GM12878 (cell line): ENCODE measurements around the gene HIVEP2. TPM values are rescaled to one million over a fixed set of nuclear protein-coding genes. Genes with fewer than 3 reads are reported as not detected.

Experiments used
- ATAC-seq: fragments of 200-7000 bp; cut with Tn5 transposase; 3 replicates; pipeline ENCODE4 v1.9.1; 2020; ENCODE audit warnings: mild to moderate bottlenecking, moderate library complexity
- BruUV-seq: library from RNA; stranded (reverse); fragments of 400-500 nt; replicated peaks from 2 replicates; lab custom pipeline; 2021; lab: Mats Ljungman, UMichigan
- CTCF ChIA-PET: fragments of 300-600 bp; sonication (Branson Sonifier 250); formaldehyde crosslinking; extraction: SDS; loops from one replicate; lab custom pipeline; 2021; ENCODE audit warnings: inconsistent platforms; lab: Yijun Ruan, JAX
- POLR2A ChIA-PET: fragments of 350-600 bp; formaldehyde crosslinking; extraction: SDS; loops from one replicate; lab custom pipeline; 2021; ENCODE audit warnings: inconsistent platforms; lab: Charles Lee
- RAD21 ChIA-PET: fragments of 300-600 bp; sonication (Branson Sonifier 250); formaldehyde crosslinking; loops from one replicate; lab custom pipeline; 2023; ENCODE audit warnings: antibody characterized with exemption; ENCODE audit not compliant: unreplicated experiment; lab: Charles Lee
- SMC1A ChIA-PET: fragments of 300-600 bp; sonication (Branson Sonifier 250); formaldehyde crosslinking; loops from one replicate; lab custom pipeline; 2023; ENCODE audit not compliant: unreplicated experiment, uncharacterized antibody; lab: Charles Lee
- DNase-seq: peaks from one replicate; pipeline ENCODE4 v3.0.0-alpha.2; 2011; ENCODE audit warnings: low read depth, low spot score
- FAIRE-seq: peaks from 3 replicates; lab custom pipeline; 2011; peaks lifted over from hg19 to GRCh38; lab: Jason Lieb, UNC
- H2AFZ ChIP-seq: 2 replicates; pipeline ENCODE4 v1.6.0; 2011; ENCODE audit warnings: low read depth, low read length, control low read depth; ENCODE audit not compliant: control insufficient read depth
- H3K27ac ChIP-seq: 2 replicates; pipeline ENCODE4 v1.5.1; 2011; ENCODE audit warnings: control low read depth; ENCODE audit not compliant: control insufficient read depth, insufficient read depth
- H3K27me3 ChIP-seq, 2 experiments: replicated peaks in 1 of 2; 2 replicates each; pipeline versions ENCODE4 v1.6.0 to v1.6.1; 2011; ENCODE audit warnings: low read length in 1 of 2; ENCODE audit not compliant: control insufficient read depth in 2 of 2, insufficient read depth in 2 of 2
- H3K36me3 ChIP-seq, 2 experiments: 2 replicates each; pipeline ENCODE4 v1.5.1; 2011; ENCODE audit warnings: low read length in 1 of 2; ENCODE audit not compliant: control insufficient read depth in 2 of 2, insufficient read depth in 2 of 2
- H3K4me1 ChIP-seq: 2 replicates; pipeline ENCODE4 v1.6.1; 2011; ENCODE audit warnings: mild to moderate bottlenecking, low read length, moderate library complexity, mixed read lengths; ENCODE audit not compliant: control insufficient read depth, insufficient read depth
- H3K4me2 ChIP-seq: 2 replicates; pipeline ENCODE4 v1.6.0; 2011; ENCODE audit warnings: control low read depth; ENCODE audit not compliant: control insufficient read depth, insufficient read depth
- H3K4me3 ChIP-seq: fragments of 200-600 bp; sonication (generic); 2 replicates; pipeline ENCODE4 v1.5.1; 2016
- H3K79me2 ChIP-seq: 2 replicates; pipeline ENCODE4 v1.6.0; 2011; ENCODE audit warnings: low read length; ENCODE audit not compliant: control insufficient read depth, insufficient read depth
- H3K9ac ChIP-seq: 2 replicates; pipeline ENCODE4 v1.8.0; 2011; ENCODE audit warnings: low read length, control low read depth, mixed read lengths; ENCODE audit not compliant: control insufficient read depth, insufficient read depth
- H3K9me3 ChIP-seq: replicated peaks from 3 replicates; pipeline ENCODE4 v1.5.1; 2011; ENCODE audit warnings: mild to moderate bottlenecking, low read length; ENCODE audit not compliant: control insufficient read depth, insufficient read depth
- H4K20me1 ChIP-seq: 2 replicates; pipeline ENCODE4 v1.6.0; 2011; ENCODE audit not compliant: control insufficient read depth, insufficient read depth
- EED ChIP-seq: sonication (generic); IDR thresholded peaks from 2 replicates; pipeline ENCODE4 v1.6.1; 2016; ENCODE audit warnings: antibody characterized with exemption, low read depth
- IRF3 ChIP-seq: fragments of 450-650 bp; IDR thresholded peaks from 2 replicates; pipeline ENCODE4 v1.6.1; 2014; ENCODE audit warnings: mild to moderate bottlenecking
- JUND ChIP-seq: IDR thresholded peaks from 2 replicates; pipeline ENCODE4 v1.6.1; 2012; ENCODE audit warnings: low read depth, mild to moderate bottlenecking, low read length, improper control_type of control experiment, moderate library complexity
- KDM1A ChIP-seq: fragments of 200-600 bp; sonication (generic); IDR thresholded peaks from 2 replicates; pipeline ENCODE4 v1.6.1; 2016; ENCODE audit warnings: borderline replicate concordance
- NFYA ChIP-seq: IDR thresholded peaks from 2 replicates; pipeline ENCODE4 v1.6.1; 2011; ENCODE audit warnings: low read depth, mild to moderate bottlenecking, low read length, improper control_type of control experiment, borderline replicate concordance
- PRDM15 ChIP-seq: fragments of 450-650 bp; formaldehyde crosslinking; IDR thresholded peaks from 2 replicates; pipeline ENCODE4 v1.4.0; 2020; ENCODE audit warnings: mild to moderate bottlenecking, moderate library complexity
- REST ChIP-seq: IDR thresholded peaks from 2 replicates; pipeline ENCODE4 v1.6.1; 2012; ENCODE audit warnings: mild to moderate bottlenecking, low read depth, low read length
- RUNX3 ChIP-seq: IDR thresholded peaks from 2 replicates; pipeline ENCODE4 v1.6.1; 2012; ENCODE audit warnings: low read length, inconsistent platforms
- SPI1 ChIP-seq: IDR thresholded peaks from 2 replicates; pipeline ENCODE4 v1.6.1; 2011; ENCODE audit warnings: low read depth, mild to moderate bottlenecking, low read length, moderate library complexity, borderline replicate concordance; ENCODE audit not compliant: insufficient read depth
- STAT1 ChIP-seq: fragments of 450-650 bp; conservative IDR thresholded peaks from 2 replicates; pipeline ENCODE4 v1.6.1; 2014; ENCODE audit warnings: antibody characterized with exemption, mild to moderate bottlenecking
- TCF3 ChIP-seq: IDR thresholded peaks from 2 replicates; pipeline ENCODE4 v1.6.1; 2012; ENCODE audit warnings: low read depth, mild to moderate bottlenecking, low read length, borderline replicate concordance; ENCODE audit not compliant: insufficient read depth
- WRNIP1 ChIP-seq: IDR thresholded peaks from 2 replicates; pipeline ENCODE4 v1.6.1; 2011; ENCODE audit warnings: low read depth, low read length, improper control_type of control experiment, borderline replicate concordance
- WGBS: methylation state at CpG from one replicate; pipeline ENCODE4 v1.1.6; 2016; ENCODE audit warnings: low lambda C conversion rate; ENCODE audit not compliant: insufficient replicate concordance, insufficient coverage; ENCODE audit errors: missing lambda C conversion rate; 5-methylcytosine and 5-hydroxymethylcytosine counted together
- in situ Hi-C: fragments of 300-500 bp; cut with MboI; formaldehyde crosslinking; loops from 9 replicates; pipeline ENCODE4 v1.14.3; 2018; ENCODE audit warnings: mixed read lengths
- intact Hi-C: fragments of 100-400 bp; cut with micrococcal nuclease; formaldehyde crosslinking; loops from one replicate; pipeline ENCODE4 v1.14.2; 2022; ENCODE audit not compliant: unreplicated experiment
- polyA plus RNA-seq, 11 experiments: library from polyadenylated mRNA; depleted of rRNA in 4 of 11; unstranded in 6 of 11; stranded (reverse) in 5 of 11; fragments of >200 nt; fragmentation: Nextera tagmentation in 4 of 11; fragmentation: Illumina TruSeq in 1 of 11; extraction: Ambion mirVana in 4 of 11; extraction: Trizol in 1 of 11; gene quantifications; 1 replicate in 1 of 11; 2 replicates in 10 of 11; pipeline versions ENCODE4 v1.2.1 to v1.2.3, GENCODE V29; 2011 to 2016; ENCODE audit warnings: inconsistent platforms in 2 of 11, missing spikeins in 2 of 11, low read depth in 1 of 11
- total RNA-seq, 4 experiments: library from RNA; depleted of rRNA in 3 of 4; stranded (reverse); fragments of >200 nt in 3 of 4; fragmentation: Illumina TruSeq in 1 of 4; extraction: Trizol in 1 of 4; gene quantifications; 2 replicates each; pipeline versions ENCODE4 v1.2.1 to v1.2.3, GENCODE V29; 2013 to 2021

Gene HIVEP2
- total and polyA plus RNA-seq, 10 of the 15 experiments (the other 5 are each of a cell fraction or from before 2014, with no cell fraction given): 1.2 to 15.7 (median 10.2) TPM

GRCh38 chr6:142965164-142965563, 20.2 kb upstream of the HIVEP2 start:
- Histone ChIP-seq H3K27me3 (no peaks in the 10 kb centered on the region), H3K4me2 (no peak overlapping the region), H3K79me2 (no peaks in the 10 kb centered on the region), H3K9ac (no peak overlapping the region), H3K4me3 (no peak overlapping the region), H3K27ac (no peak overlapping the region), H3K9me3 (no peaks in the 10 kb centered on the region; the same call in 1 of the 3 replicates), H4K20me1 (no peaks in the 10 kb centered on the region), H3K36me3 (no peaks in the 10 kb centered on the region), H3K4me1 (no peaks in the 10 kb centered on the region), H2AFZ (no peak overlapping the region)
- ChIA-PET CTCF (interaction anchor here (0.5 kb wide), 1 partner anchor 315 kb away, joined by 3 read pairs; no protein-coding TSS in a partner anchor), SMC1A (no interaction called here), POLR2A (no interaction called here), RAD21 (no interaction called here)
- in situ Hi-C loops: no loop called here
- intact Hi-C loops: no loop called here
- TF ChIP-seq RUNX3: no peak
- no peak for TF ChIP-seq NFYA
- no peak for TF ChIP-seq IRF3
- TF ChIP-seq JUND: no peak
- TF ChIP-seq SPI1: no peak
- no peak for TF ChIP-seq PRDM15 (CRISPR knock-in tag)
- no peak for TF ChIP-seq STAT1
- no peak for TF ChIP-seq TCF3
- TF ChIP-seq REST: no peak
- no peak for TF ChIP-seq WRNIP1
- TF ChIP-seq KDM1A: no peak
- no peak for TF ChIP-seq EED
- DNase-seq: no peak
- WGBS: 96% methylated on average over 1 of the region's 1 CpG
- no peak for ATAC-seq
- FAIRE-seq: no peak
- no TSS peak for BruUV-seq
